GM10266 (cell line): ENCODE measurements around the gene C9orf153.
A peak's percentile ranks its signal among the peaks of the same experiment; 100 is the strongest.

Source experiments
- DNase-seq: peaks from one replicate; pipeline ENCODE4 v3.0.0; 2012; ENCODE audit errors: extremely low spot score
- CTCF ChIP-seq: IDR thresholded peaks from 2 replicates; pipeline ENCODE4 v1.5.1; 2012; ENCODE audit warnings: mild to moderate bottlenecking, low read depth; ENCODE audit not compliant: control insufficient read depth, insufficient read depth; ENCODE audit errors: missing control alignments

C9orf153 gene

GRCh38 chr9:86248746-86249145 lies 10.7 kb downstream of the C9orf153 start:
- TF ChIP-seq CTCF, result no peak
- no peak for DNase-seq

GRCh38 chr9:86246752-86247161 lies 12.7 kb downstream of the C9orf153 start:
- peak; percentile 61 for DNase-seq

GRCh38 chr9:86242071-86242470 lies 17.4 kb downstream of the C9orf153 start:
- TF ChIP-seq CTCF, result no peak
- no peak for DNase-seq

More at GRCh38 chr9:86246752-86247161, 12.7 kb downstream of the C9orf153 start:
- peak; percentile 54 for TF ChIP-seq CTCF

- DNase-seq, result peak; percentile 28
- no peak for TF ChIP-seq CTCF
Observed at GRCh38 chr9:86241216-86241615, 18.2 kb downstream of the C9orf153 start.

GRCh38 chr9:86238861-86239770 lies 20.3 kb downstream of the C9orf153 start:
- TF ChIP-seq CTCF, result no peak
- DNase-seq, result no peak

GRCh38 chr9:86230858-86231257 lies 28.6 kb downstream of the C9orf153 start:
- TF ChIP-seq CTCF, result no peak
- no peak for DNase-seq

GRCh38 chr9:86222667-86223066 lies 36.8 kb downstream of the C9orf153 start:
- no peak for TF ChIP-seq CTCF

More at GRCh38 chr9:86222667-86223066, 36.8 kb downstream of the C9orf153 start:
- DNase-seq, result no peak
